ENCODE results near the gene MEGF8.
"Not testable (repeated sequence)": the region's sequence is repeated elsewhere in the genome, so short reads cannot be mapped to it uniquely, and the experiment has no call there.

Gene MEGF8

DNA sequence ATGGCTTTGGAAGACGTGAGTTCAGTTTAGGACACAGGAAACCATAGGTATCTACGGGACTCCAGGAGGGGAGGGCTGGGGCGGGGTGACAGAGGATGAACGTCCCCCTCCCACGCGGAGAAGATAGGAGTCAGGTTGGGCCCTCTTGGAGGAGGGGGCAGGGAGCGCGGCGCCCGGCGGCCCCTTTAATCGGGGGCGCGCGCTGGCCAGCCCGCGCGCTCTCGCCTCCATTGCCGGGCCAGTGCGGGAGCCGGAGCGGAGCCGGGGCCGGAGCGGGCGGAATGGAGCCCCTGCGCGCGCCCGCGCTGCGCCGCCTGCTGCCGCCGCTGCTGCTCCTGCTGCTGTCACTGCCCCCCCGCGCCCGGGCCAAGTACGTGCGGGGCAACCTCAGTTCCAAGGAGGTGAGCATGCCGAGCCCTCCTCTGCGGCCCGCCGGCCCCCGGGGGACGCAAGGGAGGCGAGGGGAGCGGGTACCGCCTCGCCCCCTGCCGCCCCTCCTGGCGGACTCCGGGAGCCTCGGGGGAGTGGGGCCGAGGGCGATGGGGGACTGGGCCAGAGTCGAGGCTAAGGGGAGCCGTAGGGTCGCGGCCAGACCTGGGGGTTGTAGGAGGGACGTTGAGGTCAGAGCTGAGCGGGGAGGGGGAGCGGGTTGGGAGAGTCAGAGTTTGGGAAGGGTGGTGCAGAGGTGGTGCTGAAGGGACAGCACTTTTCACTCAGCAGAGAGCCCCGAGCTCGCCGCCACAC is 12.2 kb upstream of the MEGF8 start, which contains the start of gene TMEM145:
TSS of gene TMEM145 (plus strand) at position 214 of the 744 bp plus-strand sequence. CDS start at position 282, 68 bp downstream.
- DNase-seq = no peak

GRCh38 chr19:42313840-42314755 is 11.3 kb upstream of the MEGF8 start:
- DNase-seq = no peak

- no peak for DNase-seq
Observed at GRCh38 chr19:42315024-42315423, 10.4 kb upstream of the MEGF8 start.

GRCh38 chr19:42316223-42317211 is 8.9 kb upstream of the MEGF8 start:
- DNase-seq = no peak

DNA sequence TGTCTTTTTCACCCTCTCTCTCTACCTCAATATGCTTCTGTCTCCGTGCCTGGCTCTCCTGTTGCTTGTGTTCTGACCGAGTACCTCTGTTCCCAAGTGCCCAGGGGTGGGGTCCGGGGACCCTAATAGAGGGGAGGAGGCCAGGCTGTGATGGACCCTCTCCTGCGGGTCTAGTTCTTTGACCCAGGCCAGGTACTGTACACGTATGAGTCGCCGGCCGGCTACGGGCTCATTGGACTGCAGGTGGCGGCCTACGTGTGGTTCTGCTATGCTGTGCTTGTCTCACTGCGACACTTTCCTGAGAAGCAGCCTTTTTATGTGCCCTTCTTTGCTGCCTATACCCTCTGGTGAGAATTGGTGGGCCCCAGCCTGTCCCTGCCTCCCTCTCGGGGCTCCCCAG is 7.9 kb upstream of the MEGF8 start:
- DNase-seq = no peak

GRCh38 chr19:42322305-42322704 is 3.1 kb upstream of the MEGF8 start:
- DNase-seq = no peak

DNA sequence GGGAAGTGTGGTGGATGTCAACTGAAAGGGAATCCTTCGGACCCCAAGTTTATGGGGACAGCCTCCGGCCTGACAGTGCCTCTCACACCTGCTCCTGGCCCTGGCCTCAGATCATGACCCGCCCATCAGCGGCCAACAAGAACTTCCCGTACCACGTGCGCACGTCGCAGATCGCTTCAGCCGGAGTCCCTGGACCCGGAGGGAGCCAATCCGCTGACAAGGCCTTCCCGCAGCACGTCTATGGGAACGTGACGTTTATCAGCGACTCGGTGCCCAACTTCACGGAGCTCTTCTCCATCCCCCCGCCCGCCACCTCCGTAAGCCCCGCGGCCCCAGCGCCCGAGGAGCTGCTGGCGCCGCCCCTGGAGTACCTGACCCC is 2.0 kb upstream of the MEGF8 start:
- no peak for DNase-seq

DNA sequence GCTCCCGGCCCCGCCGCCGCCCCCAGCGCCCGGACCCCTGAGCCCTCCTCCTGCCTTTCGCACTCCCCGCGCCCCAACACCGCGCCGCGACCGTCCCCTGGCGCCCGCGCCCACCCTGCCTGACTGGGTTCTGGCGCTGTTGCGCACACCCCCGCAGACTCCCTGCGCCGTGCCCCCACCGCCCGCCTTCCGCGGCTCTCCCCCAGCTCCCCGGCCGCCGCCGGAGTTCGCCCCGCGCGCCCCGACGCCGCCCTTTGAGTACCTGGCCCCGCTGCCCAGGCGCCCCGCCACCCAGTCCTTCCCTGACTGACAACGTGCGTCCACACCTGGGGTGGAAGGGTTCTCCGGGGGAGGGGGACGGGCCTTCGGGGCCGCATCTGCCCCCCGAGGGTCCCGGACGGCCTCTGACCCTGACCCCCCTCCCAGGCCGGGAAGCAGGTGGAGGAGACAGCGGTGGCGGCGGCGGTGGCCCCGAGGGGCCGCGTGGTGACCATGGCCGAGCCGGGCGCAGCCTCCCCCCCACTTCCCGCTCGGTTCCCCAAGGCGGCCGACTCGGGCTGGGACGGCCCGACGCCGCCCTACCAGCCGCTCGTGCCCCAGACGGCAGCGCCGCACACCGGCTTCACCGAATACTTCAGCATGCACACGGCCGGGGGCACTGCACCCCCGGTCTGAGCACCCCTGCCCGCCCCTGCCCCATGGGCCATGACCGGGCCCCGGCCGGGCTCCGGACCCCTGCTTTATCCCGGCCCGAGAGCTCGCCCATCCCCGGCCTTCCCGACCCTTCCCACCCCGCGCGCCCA is 1.4 kb upstream of the MEGF8 start:
- no peak for DNase-seq

- DNase-seq = no peak
Observed at GRCh38 chr19:42324655-42325307, 654 bp upstream of the MEGF8 start.

GRCh38 chr19:42325896-42326771 is 699 bp downstream of the MEGF8 start:
- DNase-seq = no peak

DNA sequence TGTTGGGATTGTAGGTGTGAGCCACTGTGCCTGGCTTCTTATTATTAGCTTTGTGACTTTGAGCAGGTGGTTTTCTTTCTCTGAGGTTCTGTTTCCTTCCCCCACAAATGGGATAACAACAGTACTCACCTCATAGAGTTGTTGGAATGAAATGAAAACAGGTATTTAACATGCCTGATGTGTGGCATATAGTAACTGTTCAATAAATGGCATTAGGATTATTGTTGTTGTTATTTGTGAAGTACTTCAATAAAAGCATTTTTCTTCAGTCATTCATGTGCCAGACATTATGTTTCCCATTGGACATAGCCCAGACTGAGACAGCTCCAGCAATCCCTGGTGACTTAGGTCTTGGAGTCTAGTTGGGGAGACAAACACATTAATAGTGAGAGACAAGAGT is 1.5 kb downstream of the MEGF8 start:
- no peak for DNase-seq

GRCh38 chr19:42327381-42327780 is 1.9 kb downstream of the MEGF8 start:
- no peak for DNase-seq

GRCh38 chr19:42328106-42328505 is 2.7 kb downstream of the MEGF8 start:
- DNase-seq = no peak

DNA sequence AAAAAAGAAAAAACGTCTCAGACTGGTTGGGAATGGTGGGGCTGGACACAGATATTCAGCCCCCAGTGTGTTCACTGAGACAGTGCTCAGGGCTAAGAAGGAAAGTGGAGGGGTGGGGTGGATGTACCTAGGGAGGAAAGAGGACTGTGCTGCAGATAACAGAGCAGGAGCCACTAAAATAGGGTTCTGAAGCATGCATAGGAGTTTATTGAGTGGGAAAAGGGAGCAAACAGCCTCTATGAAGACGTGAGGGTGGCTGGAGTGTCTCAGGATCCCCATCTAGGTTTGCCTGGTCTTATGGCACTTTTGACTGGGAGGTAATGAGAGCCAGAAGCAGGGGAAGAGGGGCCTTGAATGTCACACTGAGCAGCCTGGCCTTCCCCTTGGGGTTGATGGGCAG is 3.4 kb downstream of the MEGF8 start:
- no peak for DNase-seq

DNA sequence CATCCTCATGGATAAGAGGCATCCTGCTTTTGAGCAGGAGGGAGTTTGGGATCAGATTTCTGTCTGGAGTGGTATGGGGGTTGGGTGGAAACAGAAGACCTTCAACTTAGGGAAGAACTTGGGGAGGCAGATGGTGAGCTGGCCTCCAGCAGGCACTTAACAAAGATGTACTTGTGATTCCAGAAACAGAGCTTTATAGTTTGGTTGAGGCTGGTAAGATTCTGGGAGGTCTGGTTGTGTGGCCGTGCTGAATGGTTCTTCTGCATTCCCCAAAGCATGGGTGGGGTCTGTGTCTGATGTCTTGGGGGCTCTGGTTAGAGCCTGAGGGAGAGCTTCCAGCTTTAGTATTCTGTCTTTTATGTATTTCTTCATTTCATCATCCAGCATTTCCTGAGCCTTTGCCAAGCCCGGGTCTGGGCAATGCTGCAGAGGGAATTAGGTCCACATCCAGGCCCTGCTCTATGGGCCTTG is 4.8 kb downstream of the MEGF8 start:
- DNase-seq = no peak

- not testable (repeated sequence) for DNase-seq
Observed at GRCh38 chr19:42331333-42331732, 5.9 kb downstream of the MEGF8 start.

- DNase-seq = no peak
Observed at GRCh38 chr19:42332059-42332458, 6.6 kb downstream of the MEGF8 start.

GRCh38 chr19:42333018-42333417 is 7.6 kb downstream of the MEGF8 start:
- no peak for DNase-seq

DNA sequence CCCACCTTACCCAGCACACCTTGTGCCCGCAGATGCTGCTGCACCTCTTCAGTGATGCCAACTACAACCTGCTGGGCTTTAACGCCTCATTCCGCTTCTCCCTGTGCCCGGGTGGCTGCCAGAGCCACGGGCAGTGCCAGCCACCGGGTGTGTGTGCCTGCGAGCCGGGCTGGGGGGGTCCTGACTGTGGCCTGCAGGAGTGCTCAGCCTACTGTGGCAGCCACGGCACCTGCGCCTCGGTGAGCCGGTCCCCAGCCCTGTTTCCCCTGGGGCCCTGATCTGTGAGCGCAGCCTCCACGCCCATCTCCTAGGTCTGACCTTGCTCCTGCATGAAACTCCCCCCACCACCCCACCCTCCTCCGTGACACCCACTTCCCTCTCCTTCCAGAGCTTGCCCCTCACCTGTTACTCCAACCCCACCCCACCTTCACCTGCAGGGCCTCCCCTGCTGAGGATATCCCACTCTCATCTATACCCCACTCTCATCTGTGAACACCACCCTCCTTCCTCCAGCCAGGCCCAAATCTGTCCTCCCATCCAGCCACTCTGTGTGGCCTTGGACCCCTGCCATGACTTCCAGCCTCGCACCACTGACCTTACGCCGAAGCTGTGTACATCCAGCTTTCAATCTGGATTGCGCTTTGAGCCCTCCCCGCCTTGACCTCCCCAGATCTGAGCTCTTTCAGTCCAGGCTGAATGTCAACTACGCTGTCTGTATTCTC is 8.7 kb downstream of the MEGF8 start:
- no peak for DNase-seq
